Panc1 (cell line): Measurements from ENCODE around the gene REPIN1. TPM values are rescaled to one million over a fixed set of nuclear protein-coding genes. Genes with fewer than 3 reads are reported as not detected.

Experiments
- ATAC-seq: fragments of 200-7000 bp; cut with Tn5 transposase; 2 replicates; pipeline ENCODE4 v1.9.1; 2020; ENCODE audit warnings: mild to moderate bottlenecking, moderate library complexity
- BruUV-seq: library from RNA; stranded (reverse); fragments of 400-500 nt; replicated peaks from 2 replicates; lab custom pipeline; 2021; lab: Mats Ljungman, UMichigan
- CTCF ChIA-PET: fragments of 300-600 bp; sonication (Branson Sonifier 250); formaldehyde crosslinking; loops from one replicate; lab custom pipeline; 2022; ENCODE audit warnings: antibody characterized with exemption; lab: Charles Lee
- POLR2A ChIA-PET: fragments of 300-600 bp; sonication (Branson Sonifier 250); formaldehyde crosslinking; loops from one replicate; lab custom pipeline; 2022; ENCODE audit warnings: antibody characterized with exemption; lab: Charles Lee
- DNase-seq: peaks from one replicate; pipeline ENCODE4 v3.0.0-alpha.2; 2010; ENCODE audit warnings: low read depth, low spot score
- H3K27ac ChIP-seq: 2 replicates; pipeline ENCODE4 v1.5.1; 2011; ENCODE audit warnings: mild to moderate bottlenecking, low read length, inconsistent platforms
- H3K27me3 ChIP-seq: fragments of 200-500 bp; sonication (Bioruptor generic); 2 replicates; pipeline ENCODE4 v1.6.0; 2014; ENCODE audit warnings: low read length, inconsistent platforms; ENCODE audit not compliant: control insufficient read depth, insufficient read depth
- H3K36me3 ChIP-seq: fragments of 200-500 bp; sonication (Bioruptor generic); 2 replicates; pipeline ENCODE4 v1.5.1; 2014; ENCODE audit warnings: inconsistent platforms, mild to moderate bottlenecking, low read length, moderate library complexity; ENCODE audit not compliant: control insufficient read depth, insufficient read depth
- H3K4me1 ChIP-seq: 2 replicates; pipeline ENCODE4 v1.5.1; 2011; ENCODE audit warnings: inconsistent platforms, mild to moderate bottlenecking, low read length, moderate library complexity; ENCODE audit not compliant: control insufficient read depth, insufficient read depth
- H3K4me3 ChIP-seq, 2 experiments: 2 replicates each; pipeline ENCODE4 v1.5.1; 2011 to 2012; ENCODE audit warnings: low read depth in 2 of 2, low read length in 2 of 2, mild to moderate bottlenecking in 2 of 2, inconsistent platforms in 1 of 2, moderate library complexity in 1 of 2
- H3K9me3 ChIP-seq: fragments of 200-500 bp; sonication (Bioruptor generic); 2 replicates; pipeline ENCODE4 v1.5.1; 2014; ENCODE audit warnings: low read depth, mild to moderate bottlenecking, inconsistent platforms, low read length, moderate library complexity; ENCODE audit not compliant: control insufficient read depth, insufficient read depth
- POLR2AphosphoS5 ChIP-seq: IDR thresholded peaks from 2 replicates; pipeline ENCODE4 v1.6.1; 2012; ENCODE audit warnings: mild to moderate bottlenecking, low read depth, low read length, moderate library complexity
- SIN3A ChIP-seq: IDR thresholded peaks from 2 replicates; pipeline ENCODE4 v1.6.1; 2012; ENCODE audit warnings: low read depth, mild to moderate bottlenecking, low read length, moderate library complexity, borderline replicate concordance; ENCODE audit not compliant: insufficient read depth
- TCF7L2 ChIP-seq: IDR thresholded peaks from 2 replicates; pipeline ENCODE4 v1.6.1; 2011; ENCODE audit warnings: mild to moderate bottlenecking, low read depth, low read length, inconsistent platforms
- in situ Hi-C: cut with HindIII; loops from 2 replicates; pipeline ENCODE4 v1.10.0; 2016; ENCODE audit warnings: low sequenced_read_pairs, low pct_unique_long_range_greater_than_20kb
- intact Hi-C: fragments of 100-400 bp; cut with micrococcal nuclease; formaldehyde crosslinking; loops from one replicate; pipeline ENCODE4 v1.10.0; 2022; ENCODE audit not compliant: unreplicated experiment
- total RNA-seq: library from RNA; stranded (reverse); gene quantifications from one replicate; pipeline ENCODE4 v1.2.1, GENCODE V29; 2021; ENCODE audit not compliant: unreplicated experiment
- TF ChIP-seq, protein P1 (sequence below), 2 experiments: IDR thresholded peaks; 2 replicates each; pipeline ENCODE4 v1.6.1; 2011 to 2012; ENCODE audit warnings: low read depth in 2 of 2, control low read depth in 1 of 2, low read length in 1 of 2, mild to moderate bottlenecking in 1 of 2, moderate library complexity in 1 of 2; ENCODE audit not compliant: insufficient read depth in 1 of 2
- TF ChIP-seq, protein P2 (sequence below): fragments of 450-650 bp; IDR thresholded peaks from 2 replicates; pipeline ENCODE4 v1.5.1; 2017; ENCODE audit warnings: mild to moderate bottlenecking

The REPIN1 gene
- total RNA-seq, 1 experiment from 2014 or later = 209 TPM

DNA sequence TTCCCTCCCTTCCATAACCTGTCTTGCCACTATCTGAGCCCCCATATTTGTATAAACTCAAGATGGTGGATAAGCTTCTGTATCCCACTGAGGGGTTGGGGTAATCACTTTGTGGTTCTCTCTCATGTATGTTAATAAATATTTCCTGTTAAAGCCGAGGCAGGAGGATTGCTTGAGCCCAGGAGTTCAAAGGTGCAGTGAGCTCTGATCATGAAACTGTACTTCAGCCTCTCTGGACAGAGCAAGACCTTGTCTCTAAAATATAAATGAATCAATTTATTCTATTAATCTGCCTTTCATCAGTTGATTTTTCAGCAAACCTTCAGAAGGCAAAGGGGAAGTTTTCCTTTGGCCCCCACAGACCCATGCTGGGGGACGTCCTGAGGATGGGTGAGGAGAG lies 25.4 kb upstream of the REPIN1 start:
- Histone ChIP-seq H3K27me3 (no peaks in the 10 kb centered on the region), H3K36me3 (no peaks in the 10 kb centered on the region)
- no TSS peak for BruUV-seq

DNA sequence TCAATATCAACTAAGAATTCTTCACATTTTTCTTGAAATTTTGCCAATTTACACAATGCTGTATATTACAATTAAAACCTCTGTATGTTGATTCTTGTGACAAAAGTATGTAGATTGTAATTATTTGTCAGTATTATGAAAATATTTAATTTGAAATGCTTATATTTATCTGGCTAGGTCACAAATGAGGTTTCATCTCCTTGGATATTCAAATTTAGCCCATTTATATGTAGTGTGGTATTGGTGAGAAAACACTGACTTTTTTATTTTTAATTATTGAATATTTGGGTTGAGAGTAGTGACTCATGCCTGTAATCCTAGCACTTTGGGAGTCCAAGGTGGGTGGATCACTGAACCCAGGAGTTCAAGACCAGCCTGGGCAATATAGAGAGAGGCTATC lies 24.3 kb upstream of the REPIN1 start:
- CTCF ChIA-PET = no interaction called here
- Histone ChIP-seq H3K4me1 (peaks cover 3% of the 10 kb centered on the region; the same call in 1 of the 2 replicates), H3K27me3 (no peaks in the 10 kb centered on the region), H3K36me3 (no peaks in the 10 kb centered on the region), H3K9me3 (peaks cover 11% of the 10 kb centered on the region; the same call in 1 of the 2 replicates), H3K4me3 (no peak overlapping the region), H3K27ac (no peak overlapping the region)
- ATAC-seq = no peak
- no TSS peak for BruUV-seq
- TF ChIP-seq SIN3A (no peak), TCF7L2 (no peak), POLR2AphosphoS5 (no peak)
- TF ChIP-seq, protein P1, sequence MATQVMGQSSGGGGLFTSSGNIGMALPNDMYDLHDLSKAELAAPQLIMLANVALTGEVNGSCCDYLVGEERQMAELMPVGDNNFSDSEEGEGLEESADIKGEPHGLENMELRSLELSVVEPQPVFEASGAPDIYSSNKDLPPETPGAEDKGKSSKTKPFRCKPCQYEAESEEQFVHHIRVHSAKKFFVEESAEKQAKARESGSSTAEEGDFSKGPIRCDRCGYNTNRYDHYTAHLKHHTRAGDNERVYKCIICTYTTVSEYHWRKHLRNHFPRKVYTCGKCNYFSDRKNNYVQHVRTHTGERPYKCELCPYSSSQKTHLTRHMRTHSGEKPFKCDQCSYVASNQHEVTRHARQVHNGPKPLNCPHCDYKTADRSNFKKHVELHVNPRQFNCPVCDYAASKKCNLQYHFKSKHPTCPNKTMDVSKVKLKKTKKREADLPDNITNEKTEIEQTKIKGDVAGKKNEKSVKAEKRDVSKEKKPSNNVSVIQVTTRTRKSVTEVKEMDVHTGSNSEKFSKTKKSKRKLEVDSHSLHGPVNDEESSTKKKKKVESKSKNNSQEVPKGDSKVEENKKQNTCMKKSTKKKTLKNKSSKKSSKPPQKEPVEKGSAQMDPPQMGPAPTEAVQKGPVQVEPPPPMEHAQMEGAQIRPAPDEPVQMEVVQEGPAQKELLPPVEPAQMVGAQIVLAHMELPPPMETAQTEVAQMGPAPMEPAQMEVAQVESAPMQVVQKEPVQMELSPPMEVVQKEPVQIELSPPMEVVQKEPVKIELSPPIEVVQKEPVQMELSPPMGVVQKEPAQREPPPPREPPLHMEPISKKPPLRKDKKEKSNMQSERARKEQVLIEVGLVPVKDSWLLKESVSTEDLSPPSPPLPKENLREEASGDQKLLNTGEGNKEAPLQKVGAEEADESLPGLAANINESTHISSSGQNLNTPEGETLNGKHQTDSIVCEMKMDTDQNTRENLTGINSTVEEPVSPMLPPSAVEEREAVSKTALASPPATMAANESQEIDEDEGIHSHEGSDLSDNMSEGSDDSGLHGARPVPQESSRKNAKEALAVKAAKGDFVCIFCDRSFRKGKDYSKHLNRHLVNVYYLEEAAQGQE (IDR thresholded peaks at IDR 0.05; ENCODE audit: insufficient read depth in 1 of 2, low read depth in 2 of 2, low read length in 1 of 2) = no peak
- TF ChIP-seq, protein P2, sequence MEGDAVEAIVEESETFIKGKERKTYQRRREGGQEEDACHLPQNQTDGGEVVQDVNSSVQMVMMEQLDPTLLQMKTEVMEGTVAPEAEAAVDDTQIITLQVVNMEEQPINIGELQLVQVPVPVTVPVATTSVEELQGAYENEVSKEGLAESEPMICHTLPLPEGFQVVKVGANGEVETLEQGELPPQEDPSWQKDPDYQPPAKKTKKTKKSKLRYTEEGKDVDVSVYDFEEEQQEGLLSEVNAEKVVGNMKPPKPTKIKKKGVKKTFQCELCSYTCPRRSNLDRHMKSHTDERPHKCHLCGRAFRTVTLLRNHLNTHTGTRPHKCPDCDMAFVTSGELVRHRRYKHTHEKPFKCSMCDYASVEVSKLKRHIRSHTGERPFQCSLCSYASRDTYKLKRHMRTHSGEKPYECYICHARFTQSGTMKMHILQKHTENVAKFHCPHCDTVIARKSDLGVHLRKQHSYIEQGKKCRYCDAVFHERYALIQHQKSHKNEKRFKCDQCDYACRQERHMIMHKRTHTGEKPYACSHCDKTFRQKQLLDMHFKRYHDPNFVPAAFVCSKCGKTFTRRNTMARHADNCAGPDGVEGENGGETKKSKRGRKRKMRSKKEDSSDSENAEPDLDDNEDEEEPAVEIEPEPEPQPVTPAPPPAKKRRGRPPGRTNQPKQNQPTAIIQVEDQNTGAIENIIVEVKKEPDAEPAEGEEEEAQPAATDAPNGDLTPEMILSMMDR = no peak
- no peak for DNase-seq
- in situ Hi-C loops = no loop called here
- POLR2A ChIA-PET = no interaction called here
- intact Hi-C loops = no loop called here

More for the DNA sequence above, 25.4 kb upstream of the REPIN1 start:
- no peak for TF ChIP-seq TCF7L2
- TF ChIP-seq, protein P1 (IDR thresholded peaks at IDR 0.05; ENCODE audit: insufficient read depth in 1 of 2, low read depth in 2 of 2, low read length in 1 of 2) = no peak
- TF ChIP-seq, protein P2 = no peak
- no peak for TF ChIP-seq POLR2AphosphoS5
- CTCF ChIA-PET = no interaction called here
- H3K27ac ChIP-seq = no peak overlapping the region
- DNase-seq (no peak), ATAC-seq (no peak)
- H3K4me1 ChIP-seq = peaks cover 3% of the 10 kb centered on the region; the same call in 1 of the 2 replicates
- intact Hi-C loops = no loop called here
- H3K4me3 ChIP-seq = no peak overlapping the region
- in situ Hi-C loops = no loop called here
- POLR2A ChIA-PET = no interaction called here
- peaks cover 11% of the 10 kb centered on the region; the same call in 1 of the 2 replicates for H3K9me3 ChIP-seq
